GM18507 (cell line): Measurements from ENCODE around the gene CSRP1.
A peak's percentile ranks its signal among the peaks of the same experiment; 100 is the strongest.

Experiments
- DNase-seq: peaks from one replicate; pipeline ENCODE4 v3.0.0; 2011; ENCODE audit warnings: low read depth; ENCODE audit not compliant: insufficient read length; ENCODE audit errors: extremely low spot score
- FAIRE-seq: peaks from 2 replicates; lab custom pipeline; 2011; peaks lifted over from hg19 to GRCh38; lab: Jason Lieb, UNC

The CSRP1 gene

GRCh38 chr1:201516511-201517127 lies 9.7 kb upstream of the CSRP1 start:
- FAIRE-seq (no peak), DNase-seq (no peak)

- no peak for FAIRE-seq
- no peak for DNase-seq
These were observed 9.0 kb upstream of the CSRP1 start for GRCh38 chr1:201515895-201516294.

GRCh38 chr1:201515062-201515750 lies 8.3 kb upstream of the CSRP1 start:
- DNase-seq (no peak), FAIRE-seq (no peak)

- no peak for FAIRE-seq
These were observed 7.5 kb upstream of the CSRP1 start for GRCh38 chr1:201514466-201514865.

GRCh38 chr1:201513498-201514243 lies 6.7 kb upstream of the CSRP1 start:
- FAIRE-seq (no peak), DNase-seq (no peak)

More at GRCh38 chr1:201514466-201514865, 7.5 kb upstream of the CSRP1 start:
- no peak for DNase-seq

- peak; percentile 53 for FAIRE-seq
- DNase-seq = no peak
These were observed 5.1 kb upstream of the CSRP1 start for GRCh38 chr1:201511941-201512539.

GRCh38 chr1:201511396-201511940 lies 4.5 kb upstream of the CSRP1 start:
- no peak for FAIRE-seq

GRCh38 chr1:201510734-201511133 lies 3.8 kb upstream of the CSRP1 start:
- DNase-seq (no peak), FAIRE-seq (no peak)

More at GRCh38 chr1:201511396-201511940, 4.5 kb upstream of the CSRP1 start:
- no peak for DNase-seq

- FAIRE-seq = no peak
These were observed 2.9 kb upstream of the CSRP1 start for GRCh38 chr1:201509601-201510374.

GRCh38 chr1:201508809-201509208 lies 1.9 kb upstream of the CSRP1 start:
- DNase-seq (no peak), FAIRE-seq (no peak)

More at GRCh38 chr1:201509601-201510374, 2.9 kb upstream of the CSRP1 start:
- no peak for DNase-seq

GRCh38 chr1:201507360-201507675 lies 395 bp upstream of the CSRP1 start:
- DNase-seq = no peak
- no peak for FAIRE-seq

GRCh38 chr1:201506092-201506491 lies 831 bp downstream of the CSRP1 start:
- DNase-seq (no peak), FAIRE-seq (no peak)

- FAIRE-seq = no peak
- DNase-seq = no peak
These were observed 1.4 kb downstream of the CSRP1 start for GRCh38 chr1:201505503-201505890.

- DNase-seq = no peak
- FAIRE-seq = no peak
These were observed 2.0 kb downstream of the CSRP1 start for GRCh38 chr1:201504799-201505502.

- DNase-seq = no peak
These were observed 2.7 kb downstream of the CSRP1 start for GRCh38 chr1:201504179-201504631.

GRCh38 chr1:201503397-201504176 lies 3.3 kb downstream of the CSRP1 start:
- DNase-seq (no peak), FAIRE-seq (no peak)

More at GRCh38 chr1:201504179-201504631, 2.7 kb downstream of the CSRP1 start:
- no peak for FAIRE-seq

- no peak for DNase-seq
- FAIRE-seq = no peak
These were observed 4.4 kb downstream of the CSRP1 start for GRCh38 chr1:201502511-201502857.
